Measurements from ENCODE around the gene ZNF416.

GRCh38 chr19:57537953-57538547 lies 40.7 kb downstream of the ZNF416 start:
- TF ChIP-seq POLR2A (IDR thresholded peaks at IDR 0.05): no peak
- TF ChIP-seq, protein P1, sequence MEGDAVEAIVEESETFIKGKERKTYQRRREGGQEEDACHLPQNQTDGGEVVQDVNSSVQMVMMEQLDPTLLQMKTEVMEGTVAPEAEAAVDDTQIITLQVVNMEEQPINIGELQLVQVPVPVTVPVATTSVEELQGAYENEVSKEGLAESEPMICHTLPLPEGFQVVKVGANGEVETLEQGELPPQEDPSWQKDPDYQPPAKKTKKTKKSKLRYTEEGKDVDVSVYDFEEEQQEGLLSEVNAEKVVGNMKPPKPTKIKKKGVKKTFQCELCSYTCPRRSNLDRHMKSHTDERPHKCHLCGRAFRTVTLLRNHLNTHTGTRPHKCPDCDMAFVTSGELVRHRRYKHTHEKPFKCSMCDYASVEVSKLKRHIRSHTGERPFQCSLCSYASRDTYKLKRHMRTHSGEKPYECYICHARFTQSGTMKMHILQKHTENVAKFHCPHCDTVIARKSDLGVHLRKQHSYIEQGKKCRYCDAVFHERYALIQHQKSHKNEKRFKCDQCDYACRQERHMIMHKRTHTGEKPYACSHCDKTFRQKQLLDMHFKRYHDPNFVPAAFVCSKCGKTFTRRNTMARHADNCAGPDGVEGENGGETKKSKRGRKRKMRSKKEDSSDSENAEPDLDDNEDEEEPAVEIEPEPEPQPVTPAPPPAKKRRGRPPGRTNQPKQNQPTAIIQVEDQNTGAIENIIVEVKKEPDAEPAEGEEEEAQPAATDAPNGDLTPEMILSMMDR (IDR thresholded peaks at IDR 0.05): no peak

Measured in lower leg skin (tissue), 3 donors.